Measurements from ENCODE around the gene PNMA1. TPM values are rescaled to one million over a fixed set of nuclear protein-coding genes. Genes with fewer than 3 reads are reported as not detected.

PNMA1 gene
- total RNA-seq, 1 experiment from 2014 or later: 24.6 TPM

DNA sequence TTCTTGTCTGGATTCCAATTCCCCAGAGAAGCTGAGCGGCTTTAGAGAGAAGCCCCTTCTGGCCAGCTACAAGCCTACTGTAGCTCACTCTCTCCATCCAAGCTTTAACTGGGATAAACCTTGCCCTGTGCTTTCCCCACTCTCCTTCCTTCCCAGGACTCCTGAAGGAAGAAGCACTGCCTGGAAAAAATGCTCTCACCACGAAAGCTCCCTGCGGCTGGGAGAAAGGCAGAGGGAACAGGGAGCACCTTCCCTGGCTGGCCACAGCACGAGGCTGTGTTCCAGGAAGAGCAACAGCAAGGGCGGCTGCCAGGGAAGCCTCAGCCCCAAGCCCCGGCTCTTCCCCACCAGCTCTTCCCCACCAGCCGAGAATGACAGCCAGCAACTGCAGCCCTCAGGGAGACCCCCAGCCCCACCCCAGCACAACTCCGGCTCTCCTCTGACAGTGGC is 40.8 kb upstream of the PNMA1 start:
- BruUV-seq (replicated peaks): no TSS peak
- intact Hi-C loops (cut with micrococcal nuclease): no loop called here
- TF ChIP-seq ELF1 (IDR thresholded peaks at IDR 0.05; ENCODE audit: borderline replicate concordance, low read depth) (no peak), CBX3 (IDR thresholded peaks at IDR 0.05; ENCODE audit: low read depth) (no peak), EGR1 (IDR thresholded peaks at IDR 0.05; ENCODE audit: low read depth) (no peak), POLR2AphosphoS5 (IDR thresholded peaks at IDR 0.05; ENCODE audit: low read depth, low read length) (no peak), YY1 (IDR thresholded peaks at IDR 0.05; ENCODE audit: extremely low read depth, insufficient replicate concordance, low read depth, low read length) (no peak), SP1 (IDR thresholded peaks at IDR 0.05; ENCODE audit: low read depth) (no peak), JUND (IDR thresholded peaks at IDR 0.05) (no peak), EZH2 (IDR thresholded peaks at IDR 0.05) (no peak), SIN3A (IDR thresholded peaks at IDR 0.05; ENCODE audit: low read depth) (no peak), TCF7L2 (IDR thresholded peaks at IDR 0.05; ENCODE audit: borderline replicate concordance, extremely low read depth, insufficient read depth, insufficient read length) (no peak), CEBPB (IDR thresholded peaks at IDR 0.05; ENCODE audit: low read depth) (no peak), ZNF274 (IDR thresholded peaks at IDR 0.05; ENCODE audit: low read depth, low read length) (no peak), FOSL1 (IDR thresholded peaks at IDR 0.05; ENCODE audit: low read depth) (no peak), SRF (IDR thresholded peaks at IDR 0.05; ENCODE audit: low read depth) (no peak), RAD21 (IDR thresholded peaks at IDR 0.05; ENCODE audit: low read depth) (no peak), POLR2A (IDR thresholded peaks at IDR 0.05; ENCODE audit: borderline replicate concordance, extremely low read depth, insufficient read depth, insufficient read length) (no peak)
- TF ChIP-seq, protein P1, sequence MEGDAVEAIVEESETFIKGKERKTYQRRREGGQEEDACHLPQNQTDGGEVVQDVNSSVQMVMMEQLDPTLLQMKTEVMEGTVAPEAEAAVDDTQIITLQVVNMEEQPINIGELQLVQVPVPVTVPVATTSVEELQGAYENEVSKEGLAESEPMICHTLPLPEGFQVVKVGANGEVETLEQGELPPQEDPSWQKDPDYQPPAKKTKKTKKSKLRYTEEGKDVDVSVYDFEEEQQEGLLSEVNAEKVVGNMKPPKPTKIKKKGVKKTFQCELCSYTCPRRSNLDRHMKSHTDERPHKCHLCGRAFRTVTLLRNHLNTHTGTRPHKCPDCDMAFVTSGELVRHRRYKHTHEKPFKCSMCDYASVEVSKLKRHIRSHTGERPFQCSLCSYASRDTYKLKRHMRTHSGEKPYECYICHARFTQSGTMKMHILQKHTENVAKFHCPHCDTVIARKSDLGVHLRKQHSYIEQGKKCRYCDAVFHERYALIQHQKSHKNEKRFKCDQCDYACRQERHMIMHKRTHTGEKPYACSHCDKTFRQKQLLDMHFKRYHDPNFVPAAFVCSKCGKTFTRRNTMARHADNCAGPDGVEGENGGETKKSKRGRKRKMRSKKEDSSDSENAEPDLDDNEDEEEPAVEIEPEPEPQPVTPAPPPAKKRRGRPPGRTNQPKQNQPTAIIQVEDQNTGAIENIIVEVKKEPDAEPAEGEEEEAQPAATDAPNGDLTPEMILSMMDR (IDR thresholded peaks at IDR 0.05 in 2 of 3, conservative IDR thresholded peaks at IDR 0.05 in 1 of 3; ENCODE audit: borderline replicate concordance in 1 of 3, insufficient read depth in 1 of 3, low read depth in 2 of 3, low read length in 2 of 3): no peak
- TF ChIP-seq, protein P2, sequence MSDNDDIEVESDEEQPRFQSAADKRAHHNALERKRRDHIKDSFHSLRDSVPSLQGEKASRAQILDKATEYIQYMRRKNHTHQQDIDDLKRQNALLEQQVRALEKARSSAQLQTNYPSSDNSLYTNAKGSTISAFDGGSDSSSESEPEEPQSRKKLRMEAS (IDR thresholded peaks at IDR 0.05): no peak
- TF ChIP-seq, protein P3, sequence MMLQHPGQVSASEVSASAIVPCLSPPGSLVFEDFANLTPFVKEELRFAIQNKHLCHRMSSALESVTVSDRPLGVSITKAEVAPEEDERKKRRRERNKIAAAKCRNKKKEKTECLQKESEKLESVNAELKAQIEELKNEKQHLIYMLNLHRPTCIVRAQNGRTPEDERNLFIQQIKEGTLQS (IDR thresholded peaks at IDR 0.05): no peak
- TF ChIP-seq, protein P4, sequence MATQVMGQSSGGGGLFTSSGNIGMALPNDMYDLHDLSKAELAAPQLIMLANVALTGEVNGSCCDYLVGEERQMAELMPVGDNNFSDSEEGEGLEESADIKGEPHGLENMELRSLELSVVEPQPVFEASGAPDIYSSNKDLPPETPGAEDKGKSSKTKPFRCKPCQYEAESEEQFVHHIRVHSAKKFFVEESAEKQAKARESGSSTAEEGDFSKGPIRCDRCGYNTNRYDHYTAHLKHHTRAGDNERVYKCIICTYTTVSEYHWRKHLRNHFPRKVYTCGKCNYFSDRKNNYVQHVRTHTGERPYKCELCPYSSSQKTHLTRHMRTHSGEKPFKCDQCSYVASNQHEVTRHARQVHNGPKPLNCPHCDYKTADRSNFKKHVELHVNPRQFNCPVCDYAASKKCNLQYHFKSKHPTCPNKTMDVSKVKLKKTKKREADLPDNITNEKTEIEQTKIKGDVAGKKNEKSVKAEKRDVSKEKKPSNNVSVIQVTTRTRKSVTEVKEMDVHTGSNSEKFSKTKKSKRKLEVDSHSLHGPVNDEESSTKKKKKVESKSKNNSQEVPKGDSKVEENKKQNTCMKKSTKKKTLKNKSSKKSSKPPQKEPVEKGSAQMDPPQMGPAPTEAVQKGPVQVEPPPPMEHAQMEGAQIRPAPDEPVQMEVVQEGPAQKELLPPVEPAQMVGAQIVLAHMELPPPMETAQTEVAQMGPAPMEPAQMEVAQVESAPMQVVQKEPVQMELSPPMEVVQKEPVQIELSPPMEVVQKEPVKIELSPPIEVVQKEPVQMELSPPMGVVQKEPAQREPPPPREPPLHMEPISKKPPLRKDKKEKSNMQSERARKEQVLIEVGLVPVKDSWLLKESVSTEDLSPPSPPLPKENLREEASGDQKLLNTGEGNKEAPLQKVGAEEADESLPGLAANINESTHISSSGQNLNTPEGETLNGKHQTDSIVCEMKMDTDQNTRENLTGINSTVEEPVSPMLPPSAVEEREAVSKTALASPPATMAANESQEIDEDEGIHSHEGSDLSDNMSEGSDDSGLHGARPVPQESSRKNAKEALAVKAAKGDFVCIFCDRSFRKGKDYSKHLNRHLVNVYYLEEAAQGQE (IDR thresholded peaks at IDR 0.05; ENCODE audit: low read depth): no peak
- Histone ChIP-seq H3K9ac (ENCODE audit: low read length) (no peak overlapping the region), H3K4me1 (ENCODE audit: control insufficient read depth in 1 of 2, insufficient read depth in 2 of 2, low read length in 2 of 2) (peaks cover 45 to 72% of the 10 kb centered on the region in 2 experiments), H3K36me3 (ENCODE audit: control insufficient read depth in 1 of 2, insufficient read depth in 2 of 2, low read length in 2 of 2) (no peaks in the 10 kb centered on the region), H3K9me3 (ENCODE audit: control insufficient read depth in 1 of 2, insufficient read depth in 1 of 2, low read depth in 1 of 2, low read length in 2 of 2) (no peaks in the 10 kb centered on the region), H2AFZ (ENCODE audit: low read depth, low read length, poor library complexity, severe bottlenecking) (no peak overlapping the region), H3K27ac (ENCODE audit: low read depth, low read length) (no peak overlapping the region), H3K4me2 (ENCODE audit: low read length) (no peak overlapping the region), H3K9me2 (ENCODE audit: insufficient read depth) (no peaks in the 10 kb centered on the region), H3K4me3 (replicated peaks in 1 of 2; ENCODE audit: low read depth in 1 of 2, low read length in 2 of 2) (no peak overlapping the region), H3K79me2 (ENCODE audit: insufficient read depth, low read length) (peaks cover 93% of the 10 kb centered on the region), H3K27me3 (ENCODE audit: insufficient read depth, low read length) (no peaks in the 10 kb centered on the region), H4K20me1 (ENCODE audit: insufficient read depth) (no peaks in the 10 kb centered on the region)
- no peak for ATAC-seq
- ChIA-PET RAD21 (ENCODE audit: low non-redundant PET in 1 of 2, low total read pairs in 2 of 2, uncharacterized antibody in 2 of 2, unreplicated experiment in 2 of 2) (interaction anchor here in 1 of 2 experiments (1.1 kb wide), 1 partner anchor 9 kb away, joined by 3 read pairs; no protein-coding TSS in a partner anchor), POLR2A (interaction anchor here (0.8 to 1.2 kb wide), 2 partner anchors 10 to 14 kb away, joined by 3 to 4 read pairs; no protein-coding TSS in a partner anchor), CTCF (no interaction called here)
- DNase-seq (ENCODE audit: low read depth, low spot score): no peak

All from HCT116 (cell line).